OCI-LY7 (cell line): ENCODE measurements around the gene C5AR2. TPM values are rescaled to one million over a fixed set of nuclear protein-coding genes. Genes with fewer than 3 reads are reported as not detected.

Experiments
- BruUV-seq: library from RNA; stranded (reverse); fragments of 400-500 nt; replicated peaks from 2 replicates; lab custom pipeline; 2021; lab: Mats Ljungman, UMichigan
- CTCF ChIA-PET: fragments of 300-600 bp; sonication (Branson Sonifier 250); formaldehyde crosslinking; loops from one replicate; lab custom pipeline; 2022; ENCODE audit warnings: antibody characterized with exemption; ENCODE audit not compliant: unreplicated experiment; lab: Charles Lee
- POLR2A ChIA-PET: fragments of 300-600 bp; sonication (Branson Sonifier 250); formaldehyde crosslinking; loops from one replicate; lab custom pipeline; 2022; ENCODE audit warnings: antibody characterized with exemption; lab: Charles Lee
- DNase-seq: peaks from one replicate; pipeline ENCODE4 v3.0.0-alpha.2; 2015; ENCODE audit warnings: low spot score
- H2AFZ ChIP-seq: fragments of 200-600 bp; sonication (generic), shearing (Covaris generic); 2 replicates; pipeline ENCODE4 v1.6.1; 2014; ENCODE audit warnings: mild to moderate bottlenecking, antibody characterized with exemption, low read length, moderate library complexity
- H3K27ac ChIP-seq: fragments of 200-600 bp; sonication (generic); 2 replicates; pipeline ENCODE4 v1.5.1; 2014; ENCODE audit warnings: mixed run types, low read depth, mild to moderate bottlenecking, moderate library complexity, low read length, inconsistent platforms; ENCODE audit not compliant: poor library complexity, severe bottlenecking
- H3K36me3 ChIP-seq: fragments of 200-600 bp; sonication (generic); 2 replicates; pipeline ENCODE4 v1.6.1; 2014; ENCODE audit warnings: mild to moderate bottlenecking, antibody characterized with exemption, low read length, moderate library complexity, mixed read lengths; ENCODE audit not compliant: insufficient read depth
- H3K4me1 ChIP-seq: fragments of 200-600 bp; sonication (generic); 2 replicates; pipeline ENCODE4 v1.5.1; 2014; ENCODE audit warnings: mild to moderate bottlenecking, low read length; ENCODE audit not compliant: insufficient read depth, poor library complexity, severe bottlenecking
- H3K4me2 ChIP-seq: fragments of 200-600 bp; sonication (generic); 2 replicates; pipeline ENCODE4 v1.6.1; 2014; ENCODE audit warnings: mild to moderate bottlenecking, low read length
- H3K4me3 ChIP-seq: fragments of 200-600 bp; sonication (generic); 2 replicates; pipeline ENCODE4 v1.5.1; 2014; ENCODE audit warnings: mild to moderate bottlenecking, low read depth, low read length; ENCODE audit not compliant: poor library complexity, severe bottlenecking
- H3K79me2 ChIP-seq: fragments of 200-600 bp; sonication (generic); 2 replicates; pipeline ENCODE4 v1.6.1; 2016; ENCODE audit warnings: low read depth, mild to moderate bottlenecking, low read length, moderate library complexity, mixed read lengths; ENCODE audit not compliant: insufficient read depth
- H3K9me2 ChIP-seq: fragments of 200-600 bp; sonication (generic); 2 replicates; pipeline ENCODE4 v1.6.1; 2016; ENCODE audit warnings: mild to moderate bottlenecking, low read length, mixed read lengths; ENCODE audit not compliant: insufficient read depth
- H3K9me3 ChIP-seq: fragments of 200-600 bp; sonication (generic); 2 replicates; pipeline ENCODE4 v1.6.1; 2014; ENCODE audit warnings: mild to moderate bottlenecking, mixed run types, low read length, mixed read lengths
- H4K20me1 ChIP-seq: fragments of 200-600 bp; sonication (generic); 2 replicates; pipeline ENCODE4 v1.6.1; 2014; ENCODE audit warnings: mild to moderate bottlenecking, antibody characterized with exemption, low read length, moderate library complexity, mixed read lengths; ENCODE audit not compliant: insufficient read depth
- CTCF ChIP-seq: fragments of 200-600 bp; sonication (generic); conservative IDR thresholded peaks from 2 replicates; pipeline ENCODE4 v1.5.1; 2014; ENCODE audit warnings: mild to moderate bottlenecking, antibody characterized with exemption, low read length, moderate library complexity, mixed read lengths
- EZH2phosphoT487 ChIP-seq: fragments of 200-600 bp; sonication (generic); IDR thresholded peaks from 2 replicates; pipeline ENCODE4 v1.6.1; 2018; ENCODE audit warnings: low read depth, borderline replicate concordance, mild to moderate bottlenecking, mixed run types, antibody characterized with exemption, low read length, moderate library complexity, mixed read lengths
- intact Hi-C: fragments of 100-400 bp; cut with micrococcal nuclease; formaldehyde crosslinking; loops from one replicate; pipeline ENCODE4 v1.10.0; 2022; ENCODE audit not compliant: unreplicated experiment
- total RNA-seq, 2 experiments: library from RNA; depleted of rRNA in 1 of 2; stranded (reverse); fragments of >200 nt in 1 of 2; shearing (Covaris generic) in 1 of 2; gene quantifications; 2 replicates each; pipeline ENCODE4 v1.2.3, GENCODE V29; 2014 to 2022

Gene C5AR2
- total RNA-seq, 2 experiments from 2014 or later: 2.6 to 2.9 TPM

- TF ChIP-seq EZH2phosphoT487 (no peak), CTCF (no peak)
- no peak overlapping the region for H3K4me2 ChIP-seq
- no peaks in the 10 kb centered on the region for H3K4me1 ChIP-seq
- H3K9me2 ChIP-seq: no peaks in the 10 kb centered on the region
- H3K79me2 ChIP-seq: no peaks in the 10 kb centered on the region
- POLR2A ChIA-PET: no interaction called here
- CTCF ChIA-PET: interaction anchor here (0.5 kb wide), 1 partner anchor 293 kb away, joined by 3 read pairs; no protein-coding TSS in a partner anchor
- no TSS peak for BruUV-seq
- no peak overlapping the region for H2AFZ ChIP-seq
- peaks cover 83% of the 10 kb centered on the region for H3K36me3 ChIP-seq
- H3K4me3 ChIP-seq: no peak overlapping the region
- no peaks in the 10 kb centered on the region for H4K20me1 ChIP-seq
- DNase-seq: no peak
- no peaks in the 10 kb centered on the region for H3K9me3 ChIP-seq
- H3K27ac ChIP-seq: no peak overlapping the region
- intact Hi-C loops: no loop called here
Measured at GRCh38 chr19:47374876-47375693, 43.1 kb downstream of the C5AR2 start.

- intact Hi-C loops: no loop called here
- Histone ChIP-seq H3K4me3 (no peak overlapping the region), H3K9me2 (no peaks in the 10 kb centered on the region), H4K20me1 (no peaks in the 10 kb centered on the region), H3K27ac (no peak overlapping the region), H3K4me2 (no peak overlapping the region), H3K4me1 (peaks cover under 1% of the 10 kb centered on the region), H3K79me2 (no peaks in the 10 kb centered on the region), H3K36me3 (peaks cover 83% of the 10 kb centered on the region), H3K9me3 (no peaks in the 10 kb centered on the region), H2AFZ (no peak overlapping the region)
- ChIA-PET CTCF (no interaction called here), POLR2A (no interaction called here)
- no peak for DNase-seq
- TF ChIP-seq CTCF (no peak), EZH2phosphoT487 (no peak)
- no TSS peak for BruUV-seq
Measured at GRCh38 chr19:47375694-47376588, 44.0 kb downstream of the C5AR2 start.
